Activated CD8-positive, alpha-beta memory T cell treated with anti-CD3 and anti-CD28 coated beads, Interleukin-2, amount 50 U/mL, for 24 hours (primary cell): ENCODE data around the gene CEP170B.
"Not testable (repeated sequence)": the region's sequence is repeated elsewhere in the genome, so short reads cannot be mapped to it uniquely, and the experiment has no call there.

Experiments
- DNase-seq: peaks from one replicate; pipeline ENCODE4 v3.0.0-alpha.2; 2020; ENCODE audit errors: extremely low read depth

Gene CEP170B

DNA sequence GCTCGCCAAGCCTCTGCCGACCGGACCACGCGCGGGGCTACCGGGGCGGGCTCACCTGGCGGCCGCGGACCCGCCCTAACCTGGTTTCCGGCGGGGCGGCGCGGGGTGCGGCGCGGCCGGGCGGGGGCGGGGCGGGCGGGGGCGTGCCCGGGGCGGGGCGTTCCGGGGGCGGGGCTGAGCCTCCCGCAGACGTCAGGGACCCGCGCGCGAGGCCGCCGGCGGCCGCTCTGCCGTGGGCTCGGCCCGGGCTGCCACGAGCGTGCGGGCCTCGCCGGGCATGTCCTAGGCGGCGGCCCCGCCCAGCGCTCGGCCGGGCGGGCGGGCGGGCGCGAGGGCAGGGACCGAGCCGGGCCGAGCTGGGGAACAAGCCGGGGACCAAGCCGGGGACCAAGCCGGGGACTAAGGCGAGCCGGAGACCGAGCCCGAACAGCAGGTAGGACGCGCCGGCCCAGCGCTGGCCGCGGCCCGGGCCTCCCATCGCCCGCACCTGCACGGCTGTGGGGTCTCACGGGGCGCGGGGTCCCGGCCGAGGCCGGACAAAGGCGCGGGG is at the start of gene CEP170B:
Gene CEP170B (plus strand): TSS at position 188 of the 550 bp plus-strand sequence. CDS start 3,183 bp downstream, outside the sequence.
- DNase-seq, result no peak

DNA sequence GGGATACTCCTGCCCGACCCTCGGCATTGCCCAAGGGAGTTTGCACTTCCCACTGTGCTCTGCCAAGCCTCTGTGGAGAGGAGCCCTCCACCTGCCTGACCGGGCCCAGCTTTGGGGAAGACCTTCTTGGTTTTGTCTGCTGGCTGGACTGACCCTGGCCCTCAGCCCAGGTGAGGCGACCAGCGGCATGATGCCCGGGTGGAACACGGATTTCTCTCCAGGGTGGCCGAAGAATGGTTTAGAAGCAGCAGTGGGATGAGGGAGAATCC is 48.5 kb upstream of the CEP170B start:
- no peak for DNase-seq

DNA sequence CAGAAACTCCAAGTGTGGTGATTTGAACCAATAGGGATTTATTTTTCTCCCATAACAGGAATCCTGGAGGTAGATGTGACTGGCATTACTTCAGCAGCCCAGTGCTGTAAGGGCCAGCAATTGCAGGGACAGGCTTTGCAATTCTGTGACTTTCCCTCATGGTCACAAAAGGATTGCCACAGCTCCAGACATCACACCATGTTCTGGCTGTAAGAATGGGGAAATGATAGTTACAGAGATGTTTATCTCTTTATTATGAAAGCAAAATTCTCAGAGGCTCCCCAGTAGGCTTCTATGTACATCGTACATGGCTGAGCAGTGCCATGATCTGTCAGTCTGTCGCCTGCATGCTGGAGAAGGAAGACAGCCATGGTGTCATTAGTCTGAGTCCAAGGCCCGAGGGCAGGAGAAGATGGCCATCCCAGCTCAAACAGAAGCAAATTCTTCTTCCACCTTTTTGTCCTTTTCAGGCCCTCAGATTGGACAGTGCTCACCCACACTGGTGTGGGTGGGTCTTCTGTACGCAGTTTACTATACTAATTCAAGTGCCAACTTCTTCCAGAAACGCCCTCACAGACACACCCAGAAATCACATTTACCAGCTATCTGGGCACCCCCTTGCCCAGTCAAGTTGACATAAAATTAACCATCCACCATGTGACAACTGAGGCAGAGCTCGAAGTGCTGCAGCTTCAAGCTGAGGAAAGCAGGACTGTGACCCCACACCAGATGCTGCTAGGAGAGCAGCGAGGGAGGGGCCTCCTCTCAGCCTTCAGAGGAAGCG is 46.9 kb upstream of the CEP170B start:
- no peak for DNase-seq

DNA sequence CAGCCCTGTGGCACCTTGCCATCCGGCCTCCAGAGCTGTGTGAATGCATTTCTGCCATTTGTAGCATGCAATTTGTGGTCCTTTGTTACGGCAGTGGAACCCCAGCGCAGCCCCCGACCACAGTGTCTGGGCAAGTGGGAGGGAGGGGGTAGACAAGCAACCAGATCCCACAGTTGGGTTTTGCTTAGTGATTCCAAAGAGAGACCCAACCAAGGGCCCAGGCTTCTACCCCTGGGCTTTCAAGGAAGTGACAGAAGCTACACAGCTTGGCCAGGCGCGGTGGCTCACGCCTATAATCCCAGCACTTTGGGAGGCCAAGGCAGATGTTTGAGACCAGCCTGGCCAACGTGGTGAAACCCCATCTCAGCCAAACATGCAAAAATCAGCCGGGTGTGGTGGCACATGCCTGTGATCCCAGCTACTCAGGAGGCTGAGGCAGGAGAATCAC is 46.3 kb upstream of the CEP170B start:
- no peak for DNase-seq

DNA sequence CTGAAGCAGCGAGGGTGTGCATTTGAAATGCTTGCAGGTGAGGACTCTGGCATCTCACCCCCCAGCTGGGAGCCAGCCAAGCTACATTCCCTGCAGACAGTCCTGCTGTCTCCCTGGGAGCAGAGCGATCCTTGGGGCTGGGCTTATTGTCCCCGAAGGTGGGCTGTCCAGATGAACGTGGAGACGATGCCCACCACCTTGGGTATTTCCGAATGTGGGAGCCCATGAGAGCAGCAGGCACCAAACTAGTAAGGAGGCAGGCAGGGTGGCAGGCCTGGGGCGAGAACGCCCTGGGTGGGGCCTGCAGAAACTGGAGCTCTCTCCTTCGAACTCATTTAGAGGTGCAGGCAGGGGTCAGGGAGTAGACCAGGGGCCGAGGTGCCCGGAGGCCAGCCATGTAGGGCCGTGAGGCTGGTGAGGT is 45.7 kb upstream of the CEP170B start:
- DNase-seq, result no peak

DNA sequence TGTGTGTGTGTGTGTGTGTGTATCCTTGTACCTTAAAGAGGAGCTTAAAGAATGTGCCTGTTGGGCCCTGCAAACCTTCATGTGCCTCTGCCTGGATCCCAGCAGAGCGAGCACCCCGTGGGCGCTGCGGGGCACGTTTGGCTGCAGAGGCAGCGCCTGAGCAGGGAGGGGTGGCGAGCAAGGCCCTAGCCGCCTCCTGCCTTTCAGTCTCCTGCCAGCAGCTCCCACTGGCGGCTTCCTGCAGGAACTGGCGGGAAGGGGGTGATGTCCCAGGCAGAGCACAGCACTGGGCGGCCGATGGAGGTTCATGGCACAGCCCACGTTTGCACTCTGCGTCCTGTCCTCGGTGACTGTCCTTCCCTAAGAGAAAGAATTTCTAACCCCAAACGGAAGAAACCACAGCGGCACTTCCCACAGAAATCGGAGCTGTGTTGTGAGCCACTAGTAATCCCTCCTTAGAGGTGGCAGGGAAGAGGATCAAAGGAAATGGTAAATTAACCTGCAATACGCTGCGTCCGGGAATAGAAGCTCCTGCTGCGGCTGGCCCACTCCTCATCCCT is 44.3 kb upstream of the CEP170B start:
- no peak for DNase-seq

DNA sequence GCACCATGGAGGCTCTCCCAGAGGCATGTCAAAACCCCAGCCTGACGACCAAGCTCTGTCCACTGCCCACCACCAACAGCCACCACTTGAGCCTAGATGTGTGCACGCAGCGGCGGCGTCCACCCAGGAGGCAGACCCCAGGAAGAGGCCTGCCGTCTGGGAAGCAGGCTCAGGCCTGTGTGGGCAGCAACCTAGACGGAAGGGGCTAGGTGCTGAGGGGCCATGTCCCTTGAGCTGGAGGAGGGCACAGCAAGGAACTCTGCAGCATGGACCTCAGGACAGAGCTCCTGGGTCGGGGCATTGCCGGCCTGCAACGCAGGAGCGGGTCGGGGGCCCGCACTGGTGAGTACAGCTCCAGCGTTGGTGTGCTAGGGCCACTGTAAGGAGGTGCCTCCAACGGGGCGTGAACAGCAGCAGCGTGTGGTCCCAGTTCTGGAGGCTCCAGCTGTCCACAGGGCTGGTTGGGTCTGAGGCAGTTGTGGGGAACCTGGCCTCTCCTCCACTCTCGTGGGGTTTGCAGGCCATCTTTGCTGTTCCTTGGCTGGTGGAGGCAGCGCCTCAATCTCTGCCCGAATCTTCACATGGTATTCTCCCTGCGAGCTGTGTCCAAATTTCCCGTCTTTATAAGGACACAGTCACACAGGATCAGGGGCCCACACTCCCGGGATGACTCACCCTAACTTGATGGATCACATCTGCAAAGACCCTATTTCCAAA is 43.7 kb upstream of the CEP170B start:
- DNase-seq, result no peak

DNA sequence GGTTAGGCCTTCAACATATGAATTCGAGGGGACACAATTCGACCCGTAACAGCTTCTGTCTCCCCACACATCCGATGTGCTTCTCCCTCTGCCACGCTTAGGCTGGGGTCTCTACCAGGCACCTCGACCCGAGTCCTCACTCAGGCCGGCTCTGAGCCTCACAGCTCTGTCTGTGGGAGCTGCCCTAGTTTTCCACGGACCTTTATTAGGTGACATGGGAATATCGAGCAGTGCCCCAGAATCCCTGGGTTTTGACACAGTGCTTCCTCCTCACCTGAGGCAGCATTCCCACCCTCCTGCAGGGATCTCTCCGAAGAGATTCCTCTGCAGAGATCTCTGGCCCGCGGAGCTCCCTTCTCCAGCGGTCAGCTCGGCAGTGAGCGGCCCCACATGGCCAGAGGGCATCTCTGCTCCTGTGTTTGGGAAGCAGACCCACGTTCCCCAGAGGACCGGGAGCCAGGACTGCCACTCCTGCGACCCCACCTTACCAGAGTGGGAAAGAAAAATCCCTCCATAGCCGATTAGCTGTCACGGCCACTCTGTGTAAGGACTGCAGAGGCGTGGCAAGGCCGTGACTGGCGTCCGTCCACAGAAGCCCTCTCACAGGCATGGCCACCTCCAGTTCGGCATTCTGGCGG is 43.0 kb upstream of the CEP170B start:
- DNase-seq, result no peak

DNA sequence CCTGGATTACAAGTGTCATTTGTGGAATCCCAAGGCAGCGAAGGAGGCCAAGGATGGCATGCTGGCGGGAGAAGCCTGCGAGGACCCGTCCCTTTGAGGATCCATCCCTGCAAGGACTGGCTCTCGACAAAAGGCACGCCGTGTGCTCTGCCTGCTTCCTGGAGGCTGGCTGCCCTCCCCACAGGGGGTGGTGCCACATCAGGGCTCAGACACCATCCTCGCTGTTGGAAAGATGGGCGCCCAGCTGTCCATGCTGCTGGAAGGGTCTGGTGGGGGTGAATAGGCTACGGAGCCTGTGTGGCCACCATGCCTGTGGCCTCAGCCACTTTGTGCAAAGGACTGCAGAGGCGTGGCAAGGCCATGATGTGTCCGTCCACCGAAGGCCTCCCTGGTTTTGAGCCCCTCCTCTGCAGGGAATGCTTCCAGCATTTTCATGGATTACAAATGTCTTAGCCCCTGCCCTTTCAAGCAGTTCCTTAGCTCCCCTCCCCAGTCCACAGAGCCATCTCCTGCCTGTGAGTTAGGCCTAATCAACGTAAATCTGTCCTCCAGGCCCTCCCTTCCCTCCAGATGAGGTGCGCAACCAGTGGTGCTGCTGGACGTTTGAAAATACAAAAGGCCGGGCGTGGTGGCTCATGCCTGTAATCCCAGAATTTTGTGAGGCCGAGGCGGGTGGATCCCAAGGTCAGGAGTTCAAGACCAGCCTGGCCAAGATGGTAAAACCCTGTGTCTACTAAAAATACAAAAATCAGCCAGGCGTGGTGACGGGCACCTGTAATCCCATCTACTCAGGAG is 42.0 kb upstream of the CEP170B start:
- DNase-seq, result no peak

DNA sequence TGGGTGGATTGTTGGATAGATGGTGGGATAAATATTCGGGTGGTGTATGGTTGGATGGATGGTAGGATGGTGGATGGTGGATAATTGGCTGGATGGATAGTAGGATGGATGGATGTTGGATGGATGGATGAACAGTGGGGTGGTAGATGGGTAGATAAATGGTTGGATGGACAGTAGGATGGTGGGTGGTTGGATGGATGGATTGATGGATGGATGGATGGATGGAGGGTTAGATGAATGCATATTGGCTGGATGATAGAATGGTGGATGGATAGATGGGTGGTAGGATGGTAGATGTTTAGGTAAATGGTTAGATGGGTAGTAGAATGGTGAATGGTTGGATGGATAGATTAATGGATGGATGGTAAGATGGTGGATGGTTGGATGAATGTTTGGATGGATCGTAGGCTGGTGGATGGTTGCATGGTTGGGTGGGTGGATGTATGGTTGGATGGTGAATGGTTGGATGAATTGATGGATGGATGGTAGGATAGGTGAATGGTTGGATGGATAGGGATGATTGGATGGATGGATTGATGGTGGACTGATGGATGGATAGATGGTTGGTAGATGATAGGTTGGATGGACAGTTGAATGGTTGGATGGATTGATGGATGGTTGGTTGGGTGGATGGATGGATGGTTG is 40.6 kb upstream of the CEP170B start:
- DNase-seq, result no peak

DNA sequence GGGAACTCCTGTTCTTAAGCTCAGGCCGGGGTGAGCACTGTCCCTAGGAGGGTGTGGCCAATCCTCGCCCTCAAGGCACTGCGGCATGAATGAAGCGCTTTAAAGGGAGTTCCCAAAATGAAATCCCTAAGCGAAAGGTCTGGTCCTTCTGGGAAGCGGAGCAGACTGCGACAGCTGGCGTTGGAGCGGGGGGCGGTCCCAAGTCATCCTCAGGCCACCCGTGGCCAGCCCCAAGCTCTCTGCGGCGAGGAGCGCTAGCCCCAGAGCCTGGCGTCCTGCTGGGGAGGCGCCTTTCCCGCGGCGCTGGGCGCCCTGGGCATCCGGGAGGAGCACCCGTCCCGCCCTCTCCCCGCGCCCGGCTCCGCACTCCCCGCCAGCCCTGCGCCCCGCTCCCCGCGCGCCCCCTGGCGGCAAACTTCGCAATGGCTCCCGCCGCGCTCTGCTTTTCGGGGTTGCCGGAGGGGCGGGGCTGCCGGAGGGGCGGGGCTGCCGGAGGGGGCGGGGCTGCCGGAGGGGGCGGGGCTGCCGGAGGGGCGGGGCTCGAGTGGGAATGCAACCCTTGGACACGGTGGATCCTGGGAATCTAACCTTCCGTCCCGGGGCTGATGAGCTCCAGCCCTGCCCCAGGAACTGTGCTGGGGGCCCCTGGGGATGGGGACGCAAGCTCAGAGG is 38.7 kb upstream of the CEP170B start:
- peak; percentile 74 for DNase-seq

DNA sequence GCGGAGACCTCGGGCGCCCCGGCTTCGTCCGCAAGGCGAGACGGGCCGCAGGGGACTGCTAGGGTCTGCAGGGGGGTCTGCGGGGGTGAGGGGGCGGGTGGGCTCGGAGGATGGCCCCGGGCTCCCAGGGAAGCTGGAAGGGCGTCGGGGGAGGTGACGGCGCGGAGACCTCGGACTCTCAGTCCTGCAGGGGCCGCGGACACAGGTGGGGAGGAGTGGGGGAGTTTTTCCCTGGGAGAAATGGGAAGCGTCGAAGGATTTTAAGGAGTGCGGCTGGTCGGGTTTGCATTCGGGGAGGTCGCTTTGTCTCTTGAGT is 38.2 kb upstream of the CEP170B start:
- DNase-seq, result no peak

DNA sequence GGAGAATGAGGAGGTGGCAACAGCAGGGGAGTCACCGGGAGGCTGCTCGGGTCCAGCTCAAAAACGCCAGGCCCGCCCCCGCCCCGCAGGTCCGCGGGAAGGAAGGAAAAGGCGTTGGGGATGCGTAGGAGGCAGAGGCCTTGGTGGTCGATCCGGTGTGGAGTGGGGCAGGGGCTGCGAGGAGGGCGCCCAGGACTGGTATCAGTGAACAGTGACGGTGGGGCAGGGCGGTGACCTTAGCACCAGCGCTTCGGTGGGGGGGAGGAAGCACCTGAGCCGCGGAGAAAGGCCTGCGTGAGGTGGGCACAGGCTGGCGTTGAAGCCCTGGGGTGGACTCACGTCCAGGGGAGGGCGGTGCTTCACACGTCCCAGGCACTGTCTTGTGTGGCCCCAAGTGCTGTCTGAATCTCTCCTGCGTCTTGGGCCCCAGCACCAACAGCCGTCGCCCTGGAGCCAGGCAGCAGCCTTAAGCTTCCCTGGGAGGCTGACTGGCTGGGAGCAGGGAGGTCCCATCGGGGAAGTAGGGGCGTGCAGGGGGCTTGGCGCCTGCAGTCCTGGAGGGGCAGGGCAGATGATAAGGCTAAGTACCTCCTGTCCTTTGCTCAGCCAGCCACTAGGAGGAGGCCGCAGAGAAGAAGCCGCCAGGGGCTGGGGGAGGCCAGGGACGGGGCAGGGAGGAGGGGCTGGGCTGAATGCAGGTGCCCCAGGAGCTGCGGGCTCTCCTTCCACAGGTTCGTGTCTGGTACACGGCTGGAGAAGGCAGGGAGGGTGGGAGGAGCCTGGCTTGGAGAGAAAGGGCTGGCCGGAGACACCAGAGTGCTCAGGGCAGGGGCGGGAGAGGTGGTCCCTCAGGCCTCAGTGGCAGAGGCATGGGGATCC is 37.7 kb upstream of the CEP170B start:
- DNase-seq, result no peak

DNA sequence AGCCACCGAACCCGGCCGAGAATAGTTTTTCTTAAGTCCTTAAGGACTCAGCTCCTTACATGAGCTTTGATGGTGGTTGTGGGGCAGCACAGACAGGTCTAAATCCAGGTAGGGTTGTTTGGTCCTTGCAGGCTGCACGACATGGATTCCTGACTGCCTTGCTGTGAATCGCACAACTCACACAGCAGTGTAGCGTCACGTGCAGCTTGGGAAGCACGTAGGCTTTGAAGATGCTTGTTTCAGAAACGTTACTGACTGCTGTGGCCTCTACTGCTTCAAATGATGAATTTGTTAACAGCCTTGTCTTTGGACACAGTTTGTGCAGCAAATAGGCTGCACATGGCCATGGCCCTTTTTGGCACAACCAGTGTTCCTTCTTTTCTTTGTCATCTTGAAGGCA is 34.3 kb upstream of the CEP170B start:
- no peak for DNase-seq

DNA sequence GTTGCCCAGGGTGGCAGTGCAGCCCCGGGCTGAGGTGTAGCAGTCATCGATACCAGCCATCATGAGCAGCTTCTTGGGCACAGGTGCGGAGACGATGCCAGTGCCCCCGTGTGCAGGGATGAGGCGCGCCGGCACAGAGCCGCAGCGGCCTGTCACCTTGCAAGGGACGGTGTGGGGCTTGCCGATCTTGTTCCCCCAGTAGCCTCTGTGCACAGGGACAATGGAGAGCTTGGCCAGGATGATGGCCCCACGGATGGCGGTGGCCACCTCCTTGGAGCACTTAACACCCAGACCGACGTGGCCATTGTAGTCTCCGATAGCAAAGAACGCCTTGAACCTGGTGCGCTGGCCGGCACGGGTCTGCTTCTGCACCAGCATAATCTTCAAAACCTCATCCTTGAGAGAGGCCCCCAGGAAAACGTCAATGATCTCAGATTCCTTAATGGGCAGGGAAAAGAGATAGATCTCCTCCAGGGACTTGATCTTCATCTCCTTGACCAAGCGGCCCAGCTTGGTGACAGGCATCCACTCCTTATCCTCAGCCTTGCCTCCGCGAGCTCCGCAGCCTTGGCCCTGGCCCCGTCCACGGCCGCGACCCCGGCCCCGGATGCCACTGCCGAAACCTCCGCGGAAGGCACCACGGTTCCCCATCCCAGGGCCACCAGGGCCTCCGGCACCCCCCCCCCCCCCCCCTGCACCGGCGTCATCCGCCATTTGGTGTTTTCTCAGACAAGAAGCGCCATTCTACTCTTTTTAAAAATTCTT is 28.7 kb upstream of the CEP170B start:
- DNase-seq, result not testable (repeated sequence)

DNA sequence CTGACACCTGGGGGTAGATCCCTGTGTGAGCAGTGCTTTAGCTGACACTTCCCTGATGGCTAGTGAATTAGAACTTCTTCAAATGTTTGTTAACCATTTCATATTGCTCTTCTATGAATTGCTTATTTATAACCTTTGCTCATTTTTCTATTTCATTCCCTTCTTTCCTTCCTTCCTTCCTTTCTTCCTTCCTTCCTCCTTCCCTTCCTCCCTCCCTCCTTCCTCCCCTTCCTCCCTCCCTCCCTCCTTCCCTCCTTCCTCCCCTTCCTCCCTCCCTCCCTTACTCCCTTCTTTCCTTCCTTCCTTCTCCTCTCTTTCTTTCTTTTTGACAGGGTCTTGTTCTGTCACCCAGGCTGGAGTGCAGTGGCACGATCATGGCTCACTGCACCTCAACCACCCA is 23.3 kb upstream of the CEP170B start:
- no peak for DNase-seq

DNA sequence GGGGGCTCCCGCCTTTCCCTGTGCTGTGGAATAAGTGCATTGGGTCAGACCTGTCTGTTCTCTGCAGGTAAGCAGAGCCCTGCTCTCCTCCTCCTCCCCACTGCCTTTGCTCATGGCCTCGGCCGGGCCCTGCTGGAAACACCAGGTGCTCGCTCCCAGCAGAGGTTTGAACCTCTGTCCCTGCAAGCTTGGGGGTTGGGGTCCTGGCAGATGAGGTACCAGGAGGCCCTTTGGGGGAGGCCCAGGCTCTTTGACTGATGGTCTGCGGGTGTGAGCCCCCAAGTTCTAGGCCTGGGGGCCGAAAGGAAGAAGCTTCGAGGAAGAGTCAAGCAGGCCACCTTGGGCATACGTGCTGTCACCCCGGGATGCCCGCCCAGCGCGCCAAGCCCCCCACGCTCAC is 22.1 kb upstream of the CEP170B start:
- DNase-seq, result no peak

DNA sequence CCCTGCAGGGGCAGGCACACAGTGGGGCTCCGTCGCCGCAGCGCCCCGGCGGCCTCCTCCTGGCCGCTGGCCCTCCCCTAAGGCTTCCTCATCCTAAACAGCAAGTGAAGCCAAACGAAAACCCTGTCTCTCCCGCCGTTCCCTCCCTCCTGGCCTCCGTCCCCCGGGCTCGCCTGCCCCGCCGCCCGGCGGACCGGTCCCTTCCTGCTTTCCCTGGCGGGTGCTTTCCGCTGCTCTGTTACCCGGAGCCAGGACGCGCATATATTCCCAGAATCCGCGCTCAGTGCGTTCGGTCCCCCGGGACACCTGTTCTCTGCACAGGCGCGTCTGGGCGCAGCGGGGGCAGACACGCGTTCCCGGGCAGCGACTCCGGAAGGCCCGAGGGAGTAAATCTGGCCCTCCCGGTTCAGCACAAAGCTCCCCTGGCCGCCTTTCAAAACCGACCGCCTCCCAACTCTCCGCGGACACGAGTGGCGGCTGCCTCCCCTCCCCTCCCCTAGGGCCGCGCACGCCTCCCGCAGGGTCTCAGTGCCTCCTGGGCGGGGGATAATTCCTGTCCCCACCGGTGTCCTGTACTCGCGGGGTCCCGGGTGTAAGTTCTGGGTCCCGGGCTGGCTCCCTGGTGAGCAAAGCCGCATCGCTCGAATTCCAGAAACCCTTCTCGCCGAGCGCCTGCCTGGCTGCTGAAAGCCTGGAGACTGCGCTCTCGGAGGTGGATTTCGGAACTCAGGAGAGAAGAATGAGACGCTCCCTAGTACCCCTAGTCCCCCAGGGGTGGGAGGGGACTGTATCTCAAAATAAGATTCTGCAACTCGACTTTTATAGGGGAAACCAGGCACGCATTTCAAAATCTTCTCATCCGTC is 21.4 kb upstream of the CEP170B start:
- DNase-seq, result no peak
